Loucy (cell line): ENCODE measurements around the gene SSH2.

Experiments used
- H2AFZ ChIP-seq: fragments of 200-600 bp; sonication (generic); 2 replicates; pipeline ENCODE4 v1.6.0; 2016; ENCODE audit warnings: antibody characterized with exemption, mild to moderate bottlenecking, low read length, moderate library complexity
- H3F3A ChIP-seq: fragments of 200-600 bp; 2 replicates; pipeline ENCODE4 v1.6.0; 2016; ENCODE audit warnings: antibody characterized with exemption, low read depth, mild to moderate bottlenecking
- H3K27me3 ChIP-seq: fragments of 200-600 bp; sonication (generic); 2 replicates; pipeline ENCODE4 v1.6.1; 2014; ENCODE audit warnings: low read length, mild to moderate bottlenecking; ENCODE audit not compliant: insufficient read depth, poor library complexity, severe bottlenecking
- H3K36me3 ChIP-seq: fragments of 200-600 bp; sonication (generic); 2 replicates; pipeline ENCODE4 v1.6.1; 2016; ENCODE audit warnings: low read length; ENCODE audit not compliant: insufficient read depth
- H3K4me1 ChIP-seq: fragments of 200-600 bp; sonication (generic); 2 replicates; pipeline ENCODE4 v1.5.1; 2014; ENCODE audit warnings: low read length, mild to moderate bottlenecking; ENCODE audit not compliant: insufficient read depth, poor library complexity, severe bottlenecking
- H3K4me2 ChIP-seq: fragments of 200-600 bp; sonication (generic); 2 replicates; pipeline ENCODE4 v1.6.0; 2014; ENCODE audit warnings: antibody characterized with exemption, low read length, low read depth, mild to moderate bottlenecking; ENCODE audit not compliant: poor library complexity, severe bottlenecking
- H3K4me3 ChIP-seq: fragments of 200-600 bp; sonication (generic); 2 replicates; pipeline ENCODE4 v1.5.1; 2014; ENCODE audit warnings: low read length, mild to moderate bottlenecking, mixed read lengths; ENCODE audit not compliant: poor library complexity, severe bottlenecking
- H3K79me2 ChIP-seq: fragments of 200-600 bp; sonication (generic); 2 replicates; pipeline ENCODE4 v1.6.1; 2014; ENCODE audit warnings: low read length; ENCODE audit not compliant: insufficient read depth
- H3K9ac ChIP-seq: fragments of 200-600 bp; sonication (generic); 2 replicates; pipeline ENCODE4 v1.6.0; 2014; ENCODE audit warnings: mild to moderate bottlenecking, low read depth, low read length, moderate library complexity; ENCODE audit not compliant: poor library complexity, severe bottlenecking
- H3K9me2 ChIP-seq: fragments of 200-600 bp; sonication (generic); replicated peaks from 2 replicates; pipeline ENCODE4 v1.6.1; 2016; ENCODE audit warnings: low read depth, low read length, mixed read lengths
- H3K9me3 ChIP-seq: fragments of 200-600 bp; sonication (generic); 2 replicates; pipeline ENCODE4 v1.6.1; 2014; ENCODE audit warnings: mild to moderate bottlenecking, antibody characterized with exemption, low read length, low read depth; ENCODE audit not compliant: insufficient read depth
- H4K20me1 ChIP-seq: fragments of 200-600 bp; sonication (generic); 2 replicates; pipeline ENCODE4 v1.6.0; 2014; ENCODE audit warnings: antibody characterized with exemption, low read length, mild to moderate bottlenecking; ENCODE audit not compliant: insufficient read depth, poor library complexity, severe bottlenecking
- CTCF ChIP-seq: fragments of 200-600 bp; sonication (generic); conservative IDR thresholded peaks from 2 replicates; pipeline ENCODE4 v1.5.1; 2014; ENCODE audit warnings: mild to moderate bottlenecking, antibody characterized with exemption, low read length
- EZH2phosphoT487 ChIP-seq: fragments of 200-600 bp; IDR thresholded peaks from 2 replicates; pipeline ENCODE4 v1.6.1; 2018; ENCODE audit warnings: antibody characterized with exemption, mild to moderate bottlenecking, moderate library complexity, borderline replicate concordance

Gene SSH2

GRCh38 chr17:29933379-29933778 lies 3.4 kb upstream of the SSH2 start:
- TF ChIP-seq CTCF: no peak
- no peak for TF ChIP-seq EZH2phosphoT487
- Histone ChIP-seq H2AFZ (no peak overlapping the region), H4K20me1 (peaks cover 7% of the 10 kb centered on the region), H3K4me2 (no peak overlapping the region), H3K79me2 (peaks cover 11% of the 10 kb centered on the region), H3K9me3 (no peaks in the 10 kb centered on the region), H3K4me3 (no peak overlapping the region), H3F3A (no peaks in the 10 kb centered on the region), H3K9ac (no peak overlapping the region), H3K4me1 (peaks cover 12% of the 10 kb centered on the region), H3K27me3 (no peaks in the 10 kb centered on the region), H3K36me3 (no peaks in the 10 kb centered on the region), H3K9me2 (no peaks in the 10 kb centered on the region)

GRCh38 chr17:29931231-29931932 lies 1.4 kb upstream of the SSH2 start:
- peaks cover 27% of the 10 kb centered on the region for H4K20me1 ChIP-seq
- H3K27me3 ChIP-seq: no peaks in the 10 kb centered on the region
- H3K9me3 ChIP-seq: no peaks in the 10 kb centered on the region
- no peaks in the 10 kb centered on the region for H3K36me3 ChIP-seq
- H3K9ac ChIP-seq: peak overlapping the region; percentile 93
- peak overlapping the region; percentile 77 for H3K4me2 ChIP-seq
- H3K4me3 ChIP-seq: peak overlapping the region; percentile 85
- no peaks in the 10 kb centered on the region for H3K9me2 ChIP-seq
- peak overlapping the region; percentile 96 for H2AFZ ChIP-seq
- H3F3A ChIP-seq: no peaks in the 10 kb centered on the region
- H3K79me2 ChIP-seq: peaks cover 31% of the 10 kb centered on the region
- H3K4me1 ChIP-seq: peaks cover 32% of the 10 kb centered on the region
- TF ChIP-seq CTCF (peak; percentile 99), EZH2phosphoT487 (no peak)

GRCh38 chr17:29930409-29931010 lies 482 bp upstream of the SSH2 start:
- peaks cover 34% of the 10 kb centered on the region for H4K20me1 ChIP-seq
- no peaks in the 10 kb centered on the region for H3K9me3 ChIP-seq
- peak overlapping the region; percentile 77 for H3K4me2 ChIP-seq
- peak overlapping the region; percentile 96 for H2AFZ ChIP-seq
- peak overlapping the region; percentile 93 for H3K9ac ChIP-seq
- H3K9me2 ChIP-seq: no peaks in the 10 kb centered on the region
- H3K4me1 ChIP-seq: peaks cover 38% of the 10 kb centered on the region
- H3F3A ChIP-seq: no peaks in the 10 kb centered on the region
- peak overlapping the region; percentile 85 for H3K4me3 ChIP-seq
- no peaks in the 10 kb centered on the region for H3K27me3 ChIP-seq
- peaks cover 40% of the 10 kb centered on the region for H3K79me2 ChIP-seq
- H3K36me3 ChIP-seq: no peaks in the 10 kb centered on the region
- TF ChIP-seq CTCF (no peak), EZH2phosphoT487 (no peak)
